ENCODE results near the gene TAF4B. TPM values are rescaled to one million over a fixed set of nuclear protein-coding genes. Genes with fewer than 3 reads are reported as not detected.
"Not testable (repeated sequence)": the region's sequence is repeated elsewhere in the genome, so short reads cannot be mapped to it uniquely, and the experiment has no call there.

TAF4B gene
- total RNA-seq, 1 donor from 2014 or later, result 3.7 TPM

- peaks cover 0 to 4% (median 2%) of the 10 kb centered on the region in 3 donors for H3K4me1 ChIP-seq (ENCODE audit: control insufficient read depth in 3 of 3, insufficient read depth in 3 of 3, low read length in 3 of 3)
- H3K9me3 ChIP-seq (ENCODE audit: control insufficient read depth in 3 of 3, low read length in 3 of 3), result no peaks in the 10 kb centered on the region
- no peak overlapping the region for H3K4me3 ChIP-seq (ENCODE audit: low read length in 3 of 3)
- no peaks in the 10 kb centered on the region for H3K36me3 ChIP-seq (ENCODE audit: control insufficient read depth in 3 of 3, insufficient read depth in 3 of 3, low read length in 3 of 3)
- H3K9ac ChIP-seq (ENCODE audit: low read depth in 1 of 3, low read length in 3 of 3), result no peak overlapping the region
- no peaks in the 10 kb centered on the region for H3K27me3 ChIP-seq (ENCODE audit: control insufficient read depth in 3 of 3, insufficient read depth in 3 of 3, low read length in 3 of 3)
- no peak overlapping the region for H3K27ac ChIP-seq (ENCODE audit: low read depth, low read length)
Measured at GRCh38 chr18:26432651-26433424, 206.6 kb downstream of the TAF4B start.

- no peaks in the 10 kb centered on the region for H3K27me3 ChIP-seq (ENCODE audit: control insufficient read depth in 3 of 3, insufficient read depth in 3 of 3, low read length in 3 of 3)
- H3K4me1 ChIP-seq (ENCODE audit: control insufficient read depth in 3 of 3, insufficient read depth in 3 of 3, low read length in 3 of 3), result peaks cover 0 to 4% (median 0%) of the 10 kb centered on the region in 3 donors
- H3K9me3 ChIP-seq (ENCODE audit: control insufficient read depth in 3 of 3, low read length in 3 of 3), result no peaks in the 10 kb centered on the region
- H3K27ac ChIP-seq (ENCODE audit: low read depth, low read length), result no peak overlapping the region
- H3K36me3 ChIP-seq (ENCODE audit: control insufficient read depth in 3 of 3, insufficient read depth in 3 of 3, low read length in 3 of 3), result no peaks in the 10 kb centered on the region
- no peak overlapping the region for H3K9ac ChIP-seq (ENCODE audit: low read depth in 1 of 3, low read length in 3 of 3)
- H3K4me3 ChIP-seq (ENCODE audit: low read length in 3 of 3), result no peak overlapping the region
Measured at GRCh38 chr18:26434887-26435286, 208.6 kb downstream of the TAF4B start.

GRCh38 chr18:26435415-26436095, 209.3 kb downstream of the TAF4B start:
- H3K9me3 ChIP-seq (ENCODE audit: control insufficient read depth in 3 of 3, low read length in 3 of 3), result no peaks in the 10 kb centered on the region
- no peaks in the 10 kb centered on the region for H3K27me3 ChIP-seq (ENCODE audit: control insufficient read depth in 3 of 3, insufficient read depth in 3 of 3, low read length in 3 of 3)
- peaks cover 0 to 4% (median 0%) of the 10 kb centered on the region in 3 donors for H3K4me1 ChIP-seq (ENCODE audit: control insufficient read depth in 3 of 3, insufficient read depth in 3 of 3, low read length in 3 of 3)
- H3K36me3 ChIP-seq (ENCODE audit: control insufficient read depth in 3 of 3, insufficient read depth in 3 of 3, low read length in 3 of 3), result no peaks in the 10 kb centered on the region
- no peak overlapping the region for H3K27ac ChIP-seq (ENCODE audit: low read depth, low read length)
- no peak overlapping the region for H3K4me3 ChIP-seq (ENCODE audit: low read length in 3 of 3)
- H3K9ac ChIP-seq (ENCODE audit: low read depth in 1 of 3, low read length in 3 of 3), result no peak overlapping the region

- Histone ChIP-seq H3K27ac (ENCODE audit: low read depth, low read length) (no peak overlapping the region), H3K9ac (ENCODE audit: low read depth in 1 of 3, low read length in 3 of 3) (no peak overlapping the region), H3K4me1 (ENCODE audit: control insufficient read depth in 3 of 3, insufficient read depth in 3 of 3, low read length in 3 of 3) (peaks cover 0 to 4% (median 0%) of the 10 kb centered on the region in 3 donors), H3K9me3 (ENCODE audit: control insufficient read depth in 3 of 3, low read length in 3 of 3) (no peaks in the 10 kb centered on the region), H3K27me3 (ENCODE audit: control insufficient read depth in 3 of 3, insufficient read depth in 3 of 3, low read length in 3 of 3) (no peaks in the 10 kb centered on the region), H3K36me3 (ENCODE audit: control insufficient read depth in 3 of 3, insufficient read depth in 3 of 3, low read length in 3 of 3) (no peaks in the 10 kb centered on the region), H3K4me3 (ENCODE audit: low read length in 3 of 3) (no peak overlapping the region)
Measured at GRCh38 chr18:26436176-26437051, 210.2 kb downstream of the TAF4B start.

- not testable (repeated sequence) for H3K4me1 ChIP-seq (ENCODE audit: control insufficient read depth in 3 of 3, insufficient read depth in 3 of 3, low read length in 3 of 3); H3K36me3 ChIP-seq (ENCODE audit: control insufficient read depth in 3 of 3, insufficient read depth in 3 of 3, low read length in 3 of 3); H3K9me3 ChIP-seq (ENCODE audit: control insufficient read depth in 3 of 3, low read length in 3 of 3); H3K27ac ChIP-seq (ENCODE audit: low read depth, low read length); H3K9ac ChIP-seq (ENCODE audit: low read depth in 1 of 3, low read length in 3 of 3); H3K27me3 ChIP-seq (ENCODE audit: control insufficient read depth in 3 of 3, insufficient read depth in 3 of 3, low read length in 3 of 3); H3K4me3 ChIP-seq (ENCODE audit: low read length in 3 of 3)
Measured at GRCh38 chr18:26437634-26438033, 211.4 kb downstream of the TAF4B start.

DNA sequence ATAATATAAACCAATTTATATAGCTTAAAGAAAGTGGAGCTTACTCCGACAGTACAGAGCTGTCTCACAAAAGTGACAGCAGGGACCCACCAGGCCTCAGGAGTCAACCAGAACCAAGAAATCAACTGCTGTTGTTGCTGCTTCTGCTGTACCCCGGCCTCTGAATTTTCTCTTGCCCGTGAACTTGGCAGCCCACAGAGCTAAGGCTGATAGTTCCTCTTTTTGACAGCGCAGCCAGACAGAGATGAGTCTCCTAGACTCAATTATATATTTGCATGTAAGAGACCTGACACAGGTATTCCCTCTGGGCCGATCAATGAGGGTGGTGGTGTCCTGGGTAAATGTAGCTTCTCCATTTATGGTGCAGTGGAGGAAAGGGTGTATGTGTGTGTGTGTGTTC, 212.7 kb downstream of the TAF4B start:
- Histone ChIP-seq H3K9ac (ENCODE audit: low read depth in 1 of 3, low read length in 3 of 3) (no peak overlapping the region), H3K4me3 (ENCODE audit: low read length in 3 of 3) (no peak overlapping the region), H3K27ac (ENCODE audit: low read depth, low read length) (no peak overlapping the region), H3K4me1 (ENCODE audit: control insufficient read depth in 3 of 3, insufficient read depth in 3 of 3, low read length in 3 of 3) (peaks cover 0 to 4% (median 0%) of the 10 kb centered on the region in 3 donors), H3K9me3 (ENCODE audit: control insufficient read depth in 3 of 3, low read length in 3 of 3) (no peaks in the 10 kb centered on the region), H3K36me3 (ENCODE audit: control insufficient read depth in 3 of 3, insufficient read depth in 3 of 3, low read length in 3 of 3) (no peaks in the 10 kb centered on the region), H3K27me3 (ENCODE audit: control insufficient read depth in 3 of 3, insufficient read depth in 3 of 3, low read length in 3 of 3) (no peaks in the 10 kb centered on the region)

- Histone ChIP-seq H3K27me3 (ENCODE audit: control insufficient read depth in 3 of 3, insufficient read depth in 3 of 3, low read length in 3 of 3) (no peaks in the 10 kb centered on the region), H3K4me1 (ENCODE audit: control insufficient read depth in 3 of 3, insufficient read depth in 3 of 3, low read length in 3 of 3) (peaks cover 0 to 4% (median 0%) of the 10 kb centered on the region in 3 donors), H3K4me3 (ENCODE audit: low read length in 3 of 3) (no peak overlapping the region), H3K9me3 (ENCODE audit: control insufficient read depth in 3 of 3, low read length in 3 of 3) (no peaks in the 10 kb centered on the region), H3K9ac (ENCODE audit: low read depth in 1 of 3, low read length in 3 of 3) (no peak overlapping the region), H3K36me3 (ENCODE audit: control insufficient read depth in 3 of 3, insufficient read depth in 3 of 3, low read length in 3 of 3) (no peaks in the 10 kb centered on the region), H3K27ac (ENCODE audit: low read depth, low read length) (no peak overlapping the region)
Measured at GRCh38 chr18:26439537-26439936, 213.3 kb downstream of the TAF4B start.

GRCh38 chr18:26440644-26441043, 214.4 kb downstream of the TAF4B start:
- Histone ChIP-seq H3K9ac (ENCODE audit: low read depth in 1 of 3, low read length in 3 of 3) (no peak overlapping the region), H3K27me3 (ENCODE audit: control insufficient read depth in 3 of 3, insufficient read depth in 3 of 3, low read length in 3 of 3) (peaks cover 0 to 4% (median 0%) of the 10 kb centered on the region in 3 donors), H3K4me3 (ENCODE audit: low read length in 3 of 3) (no peak overlapping the region), H3K9me3 (ENCODE audit: control insufficient read depth in 3 of 3, low read length in 3 of 3) (no peaks in the 10 kb centered on the region), H3K36me3 (ENCODE audit: control insufficient read depth in 3 of 3, insufficient read depth in 3 of 3, low read length in 3 of 3) (no peaks in the 10 kb centered on the region), H3K27ac (ENCODE audit: low read depth, low read length) (no peak overlapping the region), H3K4me1 (ENCODE audit: control insufficient read depth in 3 of 3, insufficient read depth in 3 of 3, low read length in 3 of 3) (no peaks in the 10 kb centered on the region)
